ENCODE data around the gene PLXNA4.
A peak's percentile ranks its signal among the peaks of the same experiment; 100 is the strongest.

The PLXNA4 gene

DNA sequence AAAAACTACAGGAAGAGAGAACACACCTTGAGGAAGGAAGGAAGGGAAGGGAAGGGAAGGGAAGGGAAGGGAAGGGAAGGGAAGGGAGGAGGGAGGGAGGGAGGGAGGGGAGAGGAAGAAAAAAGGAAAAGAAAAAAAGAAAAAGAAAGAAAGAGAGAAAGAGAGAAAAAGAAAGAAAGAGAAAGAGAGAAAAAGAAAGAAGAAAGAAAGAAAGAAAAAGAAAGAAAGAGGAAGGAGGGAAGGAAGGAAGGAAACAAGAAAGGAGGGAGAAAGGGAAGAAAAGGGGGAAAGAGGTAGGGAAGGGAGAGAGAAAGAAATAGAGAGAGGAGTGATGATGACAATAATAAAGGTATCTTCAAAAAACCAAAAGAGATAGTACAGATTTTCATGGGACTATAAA lies 12.3 kb upstream of the PLXNA4 start:
- H3K4me3 ChIP-seq (ENCODE audit: low read depth, low read length) = no peak overlapping the region
- TF ChIP-seq, protein P1, sequence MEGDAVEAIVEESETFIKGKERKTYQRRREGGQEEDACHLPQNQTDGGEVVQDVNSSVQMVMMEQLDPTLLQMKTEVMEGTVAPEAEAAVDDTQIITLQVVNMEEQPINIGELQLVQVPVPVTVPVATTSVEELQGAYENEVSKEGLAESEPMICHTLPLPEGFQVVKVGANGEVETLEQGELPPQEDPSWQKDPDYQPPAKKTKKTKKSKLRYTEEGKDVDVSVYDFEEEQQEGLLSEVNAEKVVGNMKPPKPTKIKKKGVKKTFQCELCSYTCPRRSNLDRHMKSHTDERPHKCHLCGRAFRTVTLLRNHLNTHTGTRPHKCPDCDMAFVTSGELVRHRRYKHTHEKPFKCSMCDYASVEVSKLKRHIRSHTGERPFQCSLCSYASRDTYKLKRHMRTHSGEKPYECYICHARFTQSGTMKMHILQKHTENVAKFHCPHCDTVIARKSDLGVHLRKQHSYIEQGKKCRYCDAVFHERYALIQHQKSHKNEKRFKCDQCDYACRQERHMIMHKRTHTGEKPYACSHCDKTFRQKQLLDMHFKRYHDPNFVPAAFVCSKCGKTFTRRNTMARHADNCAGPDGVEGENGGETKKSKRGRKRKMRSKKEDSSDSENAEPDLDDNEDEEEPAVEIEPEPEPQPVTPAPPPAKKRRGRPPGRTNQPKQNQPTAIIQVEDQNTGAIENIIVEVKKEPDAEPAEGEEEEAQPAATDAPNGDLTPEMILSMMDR (IDR thresholded peaks at IDR 0.05; ENCODE audit: low read depth, low read length) = no peak

DNA sequence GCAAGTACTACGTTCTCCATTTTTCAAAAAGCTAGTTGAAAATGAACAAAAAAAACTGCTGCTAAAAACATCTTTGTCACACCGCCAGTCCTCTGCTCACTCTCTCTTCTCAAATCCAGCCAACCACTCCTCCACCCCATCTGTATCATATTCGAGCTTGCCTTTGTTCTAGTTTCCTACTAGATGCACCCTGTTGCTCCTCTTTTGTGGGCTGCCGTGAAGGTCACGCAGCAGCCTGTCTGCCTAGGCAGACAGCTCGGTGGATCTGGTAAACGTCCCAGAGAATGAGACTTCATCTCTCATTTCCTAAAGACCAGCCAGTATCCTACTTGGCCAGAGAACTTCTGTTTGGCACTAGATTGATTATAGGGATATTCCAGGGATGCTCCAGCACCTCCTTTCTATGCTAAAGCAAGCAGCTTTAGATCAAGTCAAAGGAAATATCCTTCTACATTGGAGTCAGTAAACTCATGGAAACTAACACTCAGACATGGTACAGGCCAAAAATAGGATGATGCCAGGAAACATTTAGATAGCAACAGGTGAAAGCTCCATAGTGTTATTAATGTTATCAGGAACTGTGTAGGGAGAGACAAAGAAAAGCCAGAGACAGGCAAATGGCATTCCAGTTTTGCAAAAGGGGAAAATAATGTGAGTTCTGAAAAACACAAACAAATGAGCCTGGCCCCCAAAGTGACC lies 8.7 kb upstream of the PLXNA4 start:
- no peak overlapping the region for H3K4me3 ChIP-seq (ENCODE audit: low read depth, low read length)
- TF ChIP-seq, protein P1 (IDR thresholded peaks at IDR 0.05; ENCODE audit: low read depth, low read length) = no peak

DNA sequence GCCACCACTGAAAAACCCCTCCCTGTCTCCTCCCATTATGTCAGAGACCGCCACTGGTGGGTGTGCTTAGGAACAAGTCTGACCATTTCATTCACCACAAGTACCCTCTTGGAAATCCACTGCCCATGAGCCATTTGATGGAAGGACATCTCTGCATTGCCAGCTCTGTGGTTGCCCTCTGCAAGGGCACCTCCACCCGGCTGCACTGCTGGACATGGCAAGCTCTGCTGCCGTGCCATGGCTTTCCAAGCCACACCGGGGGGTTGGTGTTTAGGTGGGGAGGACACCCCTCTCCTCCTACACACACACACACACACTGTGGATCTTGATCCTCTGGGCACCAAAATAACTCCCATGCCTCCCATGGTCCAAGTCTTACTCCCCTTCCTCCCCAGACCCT lies 5.2 kb upstream of the PLXNA4 start:
- TF ChIP-seq, protein P1 (IDR thresholded peaks at IDR 0.05; ENCODE audit: low read depth, low read length) = no peak
- H3K4me3 ChIP-seq (ENCODE audit: low read depth, low read length) = no peak overlapping the region

DNA sequence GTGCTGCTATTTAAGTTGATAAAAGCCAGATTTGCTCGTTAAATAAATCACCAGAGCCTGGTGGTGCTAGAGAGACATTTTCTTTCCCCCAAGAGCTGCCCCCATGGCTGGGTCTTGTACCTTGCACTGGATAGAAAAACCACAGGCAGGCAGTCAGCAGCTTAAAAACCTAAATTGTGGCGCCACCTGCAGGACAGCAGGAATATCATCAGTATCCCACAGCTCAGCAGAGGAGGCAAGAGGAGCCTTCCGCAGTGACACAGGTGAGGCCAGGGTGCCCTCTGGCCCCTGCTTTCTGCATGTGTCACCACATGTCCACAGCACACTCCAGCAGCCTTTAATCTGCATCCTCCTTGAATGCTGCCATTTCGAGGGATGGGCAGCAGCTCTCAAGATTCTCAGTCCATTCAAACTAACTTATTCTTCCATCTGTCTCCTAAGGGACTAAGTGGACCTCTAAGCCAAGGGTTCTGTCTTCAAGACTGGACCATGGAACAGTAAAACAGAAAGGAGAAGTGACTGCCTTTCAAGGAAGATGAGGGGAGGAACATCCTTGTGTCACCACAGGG lies 4.5 kb upstream of the PLXNA4 start:
- TF ChIP-seq, protein P1 (IDR thresholded peaks at IDR 0.05; ENCODE audit: low read depth, low read length) = peak; percentile 55
- no peak overlapping the region for H3K4me3 ChIP-seq (ENCODE audit: low read depth, low read length)

DNA sequence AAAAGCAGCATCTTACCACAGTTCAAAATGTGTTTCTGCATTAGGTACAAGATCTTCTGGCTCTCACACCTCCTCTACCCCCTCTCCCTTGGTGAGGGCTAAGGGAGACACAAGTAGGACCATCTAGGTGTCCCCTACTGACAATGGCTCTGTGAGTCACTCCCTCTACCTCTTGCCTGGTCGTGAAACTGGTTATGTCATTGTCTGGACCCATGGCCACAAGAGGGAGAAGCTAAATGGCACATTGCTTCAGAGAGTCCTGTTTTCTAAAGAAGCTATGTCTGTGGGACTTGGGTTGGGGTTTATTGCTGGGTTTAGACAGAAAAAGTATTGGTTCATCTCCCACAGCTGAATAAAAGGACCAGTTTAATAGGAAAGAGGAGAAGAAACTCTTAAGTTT lies 4.0 kb upstream of the PLXNA4 start:
- no peak overlapping the region for H3K4me3 ChIP-seq (ENCODE audit: low read depth, low read length)
- TF ChIP-seq, protein P1 (IDR thresholded peaks at IDR 0.05; ENCODE audit: low read depth, low read length) = no peak

DNA sequence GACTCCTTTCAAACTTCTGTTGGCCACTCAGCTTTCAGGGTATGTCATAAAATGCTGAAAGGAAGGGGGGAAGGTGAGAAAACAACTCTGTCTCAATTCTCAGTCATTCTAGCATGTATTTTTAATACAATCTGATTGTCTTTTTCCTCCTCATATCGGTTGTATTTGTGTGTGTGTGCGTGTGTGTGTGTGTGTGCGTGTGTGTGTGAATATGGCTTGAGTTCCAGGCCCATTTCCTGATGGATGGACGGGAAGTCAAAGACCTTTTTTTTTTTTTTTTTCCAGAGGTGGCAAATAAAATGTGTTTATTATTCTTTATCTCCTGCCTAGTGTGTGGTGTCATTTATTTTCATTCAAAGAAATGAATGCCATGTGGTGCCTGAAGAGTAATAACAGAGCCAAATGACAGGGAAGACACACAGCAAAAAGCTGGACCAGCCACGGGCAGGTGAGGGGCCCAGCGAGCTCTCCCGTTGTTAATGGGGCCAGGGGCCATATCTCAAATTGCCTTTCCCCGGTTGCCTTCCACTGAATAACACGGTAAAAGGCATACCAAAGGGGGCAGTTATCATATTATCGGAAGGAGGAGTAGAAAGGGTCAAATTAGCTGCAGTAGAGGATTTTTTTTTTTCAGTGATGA lies 3.1 kb upstream of the PLXNA4 start:
- TF ChIP-seq, protein P1 (IDR thresholded peaks at IDR 0.05; ENCODE audit: low read depth, low read length) = no peak
- H3K4me3 ChIP-seq (ENCODE audit: low read depth, low read length) = no peak overlapping the region

DNA sequence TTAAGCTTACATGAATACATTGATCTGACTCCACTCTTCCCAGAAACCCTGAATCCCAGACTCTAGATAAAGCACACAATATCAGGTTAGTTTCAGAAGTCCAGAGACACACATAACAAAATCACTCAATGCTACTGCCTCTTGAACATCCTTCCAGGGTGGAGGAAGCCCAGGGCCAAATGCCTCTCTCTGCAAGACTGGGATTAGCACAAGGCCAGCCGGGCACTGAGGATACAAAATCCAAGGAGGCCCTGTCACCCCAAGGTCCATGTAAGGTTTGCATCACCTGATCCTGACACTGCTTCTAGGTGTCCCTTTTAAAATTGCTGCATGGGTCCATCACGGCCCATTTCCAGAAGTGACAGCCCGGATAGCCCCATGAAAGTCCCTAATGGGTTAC lies 2.6 kb upstream of the PLXNA4 start:
- no peak overlapping the region for H3K4me3 ChIP-seq (ENCODE audit: low read depth, low read length)
- TF ChIP-seq, protein P1 (IDR thresholded peaks at IDR 0.05; ENCODE audit: low read depth, low read length) = no peak

Measured in WI38 (cell line).